GM18507 (cell line): Measurements from ENCODE around the gene TMEM192.
A peak's percentile ranks its signal among the peaks of the same experiment; 100 is the strongest.
"Not testable (repeated sequence)": the region's sequence is repeated elsewhere in the genome, so short reads cannot be mapped to it uniquely, and the experiment has no call there.

Source experiments
- DNase-seq: peaks from one replicate; pipeline ENCODE4 v3.0.0; 2011; ENCODE audit warnings: low read depth; ENCODE audit not compliant: insufficient read length; ENCODE audit errors: extremely low spot score
- FAIRE-seq: peaks from 2 replicates; lab custom pipeline; 2011; peaks lifted over from hg19 to GRCh38; lab: Jason Lieb, UNC

The TMEM192 gene

GRCh38 chr4:165112368-165113121, at the start of gene TMEM192:
TMEM192 (minus strand) TSS chr4:165112860; CDS start chr4:165112773, 87 bp downstream.
- DNase-seq (peak; percentile 84), FAIRE-seq (peak; percentile 94)

GRCh38 chr4:165158762-165159161, 46.1 kb upstream of the TMEM192 start:
- FAIRE-seq (no peak), DNase-seq (no peak)

DNA sequence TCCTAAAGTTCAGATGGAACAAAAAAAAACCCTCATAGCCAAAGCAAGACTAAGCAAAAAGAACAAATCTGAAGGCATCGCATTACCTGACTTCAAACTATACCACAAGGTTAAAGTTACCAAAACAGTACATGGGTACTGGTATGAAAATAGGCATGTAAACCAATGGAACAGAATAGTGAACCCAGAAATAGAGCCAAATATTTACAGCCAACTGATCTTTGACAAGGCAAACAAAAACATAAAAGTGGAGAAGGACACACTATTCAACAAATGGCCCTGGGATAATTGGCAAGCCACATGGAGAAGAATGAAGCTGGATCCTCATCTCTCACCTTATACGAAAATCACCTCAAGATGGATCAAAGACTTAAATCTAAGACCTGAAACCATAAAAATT, 44.2 kb upstream of the TMEM192 start:
- no peak for DNase-seq
- no peak for FAIRE-seq

- no peak for DNase-seq
These were observed 41.8 kb upstream of the TMEM192 start for GRCh38 chr4:165154482-165154881.

GRCh38 chr4:165152527-165152926, 39.9 kb upstream of the TMEM192 start:
- FAIRE-seq = no peak
- DNase-seq = no peak

More at GRCh38 chr4:165154482-165154881, 41.8 kb upstream of the TMEM192 start:
- FAIRE-seq = no peak

- no peak for DNase-seq
- FAIRE-seq = no peak
These were observed 39.1 kb upstream of the TMEM192 start for GRCh38 chr4:165151734-165152133.

DNA sequence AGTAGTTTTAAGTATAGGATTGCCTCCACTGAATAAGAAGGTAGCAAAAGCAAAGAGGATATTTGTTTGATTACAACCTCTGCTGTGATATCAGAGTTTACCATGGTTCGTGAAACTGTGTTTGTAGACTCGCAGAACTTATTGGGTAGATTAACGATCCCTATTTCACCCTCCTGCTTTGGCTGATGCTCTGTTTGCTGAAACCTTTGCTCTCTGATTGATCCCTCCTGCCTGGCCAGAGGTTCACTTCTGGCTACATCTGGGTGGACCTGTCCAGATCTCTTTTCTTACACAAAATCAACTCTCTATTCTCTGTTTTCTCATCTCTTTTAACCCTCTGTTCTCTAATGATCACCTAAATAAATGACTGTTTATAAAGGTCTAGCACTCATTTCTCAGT, 37.9 kb upstream of the TMEM192 start:
- FAIRE-seq (no peak), DNase-seq (no peak)

- no peak for FAIRE-seq
- DNase-seq = no peak
These were observed 26.2 kb upstream of the TMEM192 start for GRCh38 chr4:165138843-165139242.

GRCh38 chr4:165137205-165137604, 24.5 kb upstream of the TMEM192 start:
- FAIRE-seq (no peak), DNase-seq (no peak)

- no peak for FAIRE-seq
- no peak for DNase-seq
These were observed 23.9 kb upstream of the TMEM192 start for GRCh38 chr4:165136529-165136928.

DNA sequence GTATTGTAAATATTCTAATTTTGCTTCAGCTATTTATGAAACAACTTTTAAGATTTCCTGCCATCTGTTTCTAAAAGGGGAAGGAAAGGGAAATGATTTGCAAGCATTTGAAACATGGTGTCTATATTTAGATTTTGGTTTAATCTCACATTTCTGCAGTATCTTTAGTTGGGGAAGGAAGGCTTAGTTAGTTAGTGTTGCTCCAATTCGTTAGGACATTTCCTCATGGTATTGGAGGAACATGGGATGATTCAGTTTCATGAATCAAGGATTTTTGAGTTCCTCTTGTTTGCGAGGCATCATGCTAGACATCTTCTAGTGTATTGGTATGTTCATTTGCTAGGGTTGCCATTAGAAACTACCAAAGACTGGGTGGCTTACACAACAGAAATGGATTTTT, 20.5 kb upstream of the TMEM192 start:
- FAIRE-seq (no peak), DNase-seq (no peak)

DNA sequence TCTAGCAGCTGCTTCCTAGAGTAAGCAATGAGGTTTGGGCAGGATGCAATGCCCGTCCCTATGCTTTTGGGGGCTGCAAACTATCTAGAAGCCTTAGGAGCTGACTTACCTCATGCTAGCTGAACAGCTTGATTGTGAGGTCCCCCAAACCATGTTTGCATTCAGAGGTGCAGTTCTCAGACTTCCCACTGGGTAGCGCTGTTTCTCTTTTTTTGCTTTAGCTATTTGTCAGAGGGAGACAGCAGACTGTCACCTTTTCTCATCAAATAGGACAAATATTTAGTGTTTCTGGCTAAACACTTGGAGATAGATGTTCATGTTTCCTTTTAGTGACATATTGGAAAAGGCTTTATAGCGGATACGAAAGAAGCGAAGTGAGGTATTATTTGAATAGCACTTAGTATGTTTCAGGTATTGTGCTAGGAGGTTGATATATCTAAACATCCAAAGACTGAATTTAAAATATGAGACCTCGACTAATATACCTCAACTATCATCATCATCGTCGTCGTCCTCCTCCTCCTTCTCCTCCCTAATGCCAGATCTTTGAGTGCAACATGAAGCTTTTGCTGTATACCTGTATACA, 18.7 kb upstream of the TMEM192 start:
- no peak for DNase-seq
- peak; percentile 79 for FAIRE-seq

- FAIRE-seq (no peak), DNase-seq (no peak)
These were observed 17.3 kb upstream of the TMEM192 start for GRCh38 chr4:165129924-165130323.

DNA sequence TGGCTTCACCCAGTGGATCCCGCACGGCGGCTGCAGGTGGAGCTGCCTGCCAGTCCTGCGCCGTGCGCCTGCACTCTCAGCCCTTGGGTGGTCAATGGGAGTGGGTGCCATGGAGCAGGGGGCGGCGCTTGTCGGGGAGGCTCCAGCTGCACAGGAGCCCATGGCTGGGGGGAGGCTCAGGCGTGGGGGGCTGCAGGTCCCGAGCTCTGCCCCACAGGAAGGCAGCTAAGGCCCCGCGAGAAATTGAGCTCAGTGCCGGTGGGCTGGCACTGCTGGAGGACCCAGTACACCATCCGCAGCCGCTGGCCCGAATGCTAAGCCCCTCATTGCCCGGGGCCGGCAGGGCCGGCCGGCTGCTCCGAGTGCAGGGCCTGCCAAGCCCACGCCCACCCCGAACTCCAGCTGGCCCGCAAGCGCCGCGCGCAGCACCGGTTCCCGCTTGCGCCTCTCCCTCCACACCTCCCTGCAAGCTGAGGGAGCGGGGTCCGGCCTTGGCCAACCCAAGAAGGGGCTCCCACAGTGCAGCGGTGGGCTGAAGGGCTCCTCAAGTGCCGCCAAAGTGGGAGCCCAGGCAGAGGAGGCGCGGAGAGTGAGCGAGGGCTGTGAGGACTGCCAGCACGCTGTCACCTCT, 13.3 kb upstream of the TMEM192 start:
- not testable (repeated sequence) for DNase-seq, FAIRE-seq

- FAIRE-seq (no peak), DNase-seq (no peak)
These were observed 11.8 kb upstream of the TMEM192 start for GRCh38 chr4:165124488-165124887.

DNA sequence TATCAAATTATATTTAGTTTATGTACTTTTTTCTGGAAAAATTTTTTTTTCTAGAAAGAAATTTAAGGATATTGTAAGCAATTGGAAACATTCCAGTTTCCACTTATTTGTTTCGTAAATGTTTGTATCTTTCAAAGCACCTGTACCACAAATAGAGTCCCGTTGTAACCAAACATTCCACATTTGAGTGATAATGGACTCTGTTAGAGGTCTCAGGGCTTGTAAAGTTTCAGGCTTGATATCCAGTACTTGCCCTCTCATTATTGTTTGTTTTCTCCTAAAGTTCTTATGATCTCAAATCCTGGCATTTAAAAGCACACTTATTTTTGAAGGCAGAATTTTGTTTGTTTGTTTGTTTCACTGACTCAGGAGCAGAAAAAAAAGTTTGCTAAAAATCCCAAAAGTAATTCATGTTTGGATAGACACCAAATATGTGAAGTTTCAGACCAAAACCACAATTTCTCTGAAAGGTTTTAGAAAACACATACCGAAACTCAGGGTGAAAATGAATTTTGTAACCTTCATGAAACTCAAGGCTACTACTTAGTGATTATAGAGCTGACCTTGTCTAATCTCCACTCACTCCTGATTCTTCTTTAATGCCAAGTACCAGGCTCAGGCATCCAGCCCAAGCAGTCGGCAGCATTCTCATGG, 5.7 kb upstream of the TMEM192 start:
- DNase-seq (no peak), FAIRE-seq (peak; percentile 72)

- FAIRE-seq = no peak
- no peak for DNase-seq
These were observed 2.6 kb upstream of the TMEM192 start for GRCh38 chr4:165115301-165115700.

DNA sequence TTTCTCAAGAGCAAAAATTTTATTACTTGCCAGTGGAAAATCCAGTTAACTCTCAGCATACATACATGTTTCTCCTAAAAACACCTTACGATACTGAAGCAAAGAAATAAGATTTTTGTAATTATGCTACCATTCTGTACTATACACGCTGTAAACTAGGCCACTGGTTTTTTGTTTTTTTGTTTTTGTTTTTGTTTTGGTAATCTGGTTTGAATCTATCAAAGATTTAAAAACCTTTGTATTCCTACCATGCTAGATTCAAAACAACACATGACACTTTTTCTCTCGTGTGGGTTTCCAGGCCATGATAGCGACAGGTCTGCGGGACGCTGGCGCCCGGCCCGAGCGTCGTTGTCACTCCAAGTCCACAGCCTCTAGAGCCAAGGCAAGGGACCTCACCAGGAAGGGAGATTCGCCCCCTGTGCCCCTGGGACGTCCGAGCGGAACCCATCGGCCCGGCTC, 723 bp downstream of the TMEM192 start:
- no peak for FAIRE-seq

DNA sequence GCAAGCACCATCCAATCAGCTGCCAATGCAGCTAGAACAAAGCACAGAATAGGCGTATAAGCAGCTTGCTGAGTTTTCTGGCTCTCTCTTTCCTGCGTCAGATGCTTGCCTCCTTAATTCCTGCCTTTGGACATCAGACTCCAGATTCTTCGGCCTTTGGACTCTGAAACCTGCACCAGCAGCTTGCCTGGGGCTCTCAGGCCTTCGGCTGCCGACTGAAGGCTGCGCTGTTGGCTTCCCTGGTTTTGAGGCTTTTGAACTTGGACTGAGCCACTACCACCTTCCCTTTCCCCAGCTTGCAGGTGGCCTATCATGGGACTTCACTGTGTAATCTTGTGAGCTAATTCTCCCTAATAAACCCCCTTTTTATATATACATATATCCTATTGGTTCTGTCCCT, 6.1 kb downstream of the TMEM192 start:
- DNase-seq = no peak
- FAIRE-seq = no peak

More for the DNA sequence above, 723 bp downstream of the TMEM192 start:
- DNase-seq = no peak

DNA sequence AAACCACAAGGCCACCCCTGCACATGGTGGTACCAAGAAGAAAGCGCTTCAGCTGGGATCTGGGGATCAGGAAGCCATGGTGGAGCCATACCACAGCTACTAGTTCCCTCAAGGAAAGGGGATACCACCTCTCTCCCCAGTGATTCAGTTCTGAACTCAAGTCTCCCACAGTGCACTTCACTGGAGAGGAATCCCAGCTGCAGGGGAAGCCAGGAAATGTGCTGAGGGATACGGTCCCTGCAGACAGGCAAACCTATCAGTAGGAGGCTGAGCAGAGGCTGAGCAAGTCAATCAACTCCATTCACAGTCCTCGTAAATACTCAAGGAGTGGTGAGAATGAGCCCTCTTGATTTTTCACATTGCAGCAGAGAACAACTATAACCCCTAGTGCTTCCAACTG, 11.0 kb downstream of the TMEM192 start:
- FAIRE-seq (no peak), DNase-seq (no peak)
